Mesenchymal stem cell (in vitro differentiated cells and primary cell): ENCODE data around the gene PRRT1B.

Experiments used
- DNase-seq: peaks from one replicate; pipeline ENCODE4 v3.0.0-alpha.2; 2013
- H2AFZ ChIP-seq: one replicate; pipeline ENCODE4 v1.6.1; 2013; ENCODE audit warnings: low read depth, mild to moderate bottlenecking, control low read depth, inconsistent platforms, low read length, moderate library complexity
- H2AK5ac ChIP-seq: 2 replicates; pipeline ENCODE4 v1.6.1; 2013; ENCODE audit warnings: low read length, moderate library complexity, mild to moderate bottlenecking, inconsistent platforms; ENCODE audit not compliant: severe bottlenecking
- H2BK120ac ChIP-seq: one replicate; pipeline ENCODE4 v1.6.1; 2013; ENCODE audit warnings: low read depth, mild to moderate bottlenecking, inconsistent platforms, low read length, moderate library complexity
- H2BK12ac ChIP-seq, 2 experiments: one replicate each; pipeline ENCODE4 v1.6.1; 2013; ENCODE audit warnings: inconsistent platforms in 2 of 2, low read length in 2 of 2, mild to moderate bottlenecking in 2 of 2, moderate library complexity in 2 of 2, control low read depth in 1 of 2
- H2BK15ac ChIP-seq: one replicate; pipeline ENCODE4 v1.6.1; 2013; ENCODE audit warnings: mild to moderate bottlenecking, low read depth, inconsistent platforms; ENCODE audit not compliant: poor library complexity, severe bottlenecking
- H2BK5ac ChIP-seq: 2 replicates; pipeline ENCODE4 v1.6.1; 2013; ENCODE audit warnings: low read depth, mild to moderate bottlenecking, low read length, control low read depth, inconsistent platforms; ENCODE audit not compliant: poor library complexity, severe bottlenecking
- H3K14ac ChIP-seq, 2 experiments: one replicate each; pipeline ENCODE4 v1.6.1; 2013; ENCODE audit warnings: inconsistent platforms in 2 of 2, low read length in 2 of 2, control low read depth in 1 of 2, mild to moderate bottlenecking in 1 of 2, moderate library complexity in 1 of 2
- H3K18ac ChIP-seq, 2 experiments: one replicate each; pipeline ENCODE4 v1.6.1; 2013; ENCODE audit warnings: inconsistent platforms in 2 of 2, low read length in 2 of 2, control low read depth in 1 of 2, low read depth in 1 of 2, mild to moderate bottlenecking in 1 of 2
- H3K23ac ChIP-seq, 2 experiments: one replicate each; pipeline ENCODE4 v1.6.1; 2013; ENCODE audit warnings: inconsistent platforms in 2 of 2, low read length in 2 of 2, mild to moderate bottlenecking in 2 of 2, moderate library complexity in 2 of 2, control low read depth in 1 of 2
- H3K27ac ChIP-seq: 2 replicates; pipeline ENCODE4 v1.5.1; 2013; ENCODE audit warnings: mild to moderate bottlenecking, moderate library complexity, low read length, control low read depth, inconsistent platforms; ENCODE audit not compliant: poor library complexity, severe bottlenecking
- H3K27me3 ChIP-seq, 2 experiments: 2 replicates each; pipeline versions ENCODE4 v1.6.1 to v1.7.0; 2013; ENCODE audit warnings: low read length in 2 of 2, mild to moderate bottlenecking in 2 of 2, moderate library complexity in 2 of 2, control low read depth in 1 of 2, inconsistent platforms in 1 of 2; ENCODE audit not compliant: control insufficient read depth in 1 of 2, insufficient read depth in 1 of 2
- H3K36me3 ChIP-seq, 2 experiments: 2 replicates each; pipeline versions ENCODE4 v1.6.1 to v1.7.0; 2013; ENCODE audit warnings: low read length in 2 of 2, control low read depth in 1 of 2, inconsistent platforms in 1 of 2, low read depth in 1 of 2, mild to moderate bottlenecking in 1 of 2; ENCODE audit not compliant: insufficient read depth in 2 of 2, control insufficient read depth in 1 of 2
- H3K4ac ChIP-seq, 2 experiments: one replicate each; pipeline ENCODE4 v1.6.1; 2013; ENCODE audit warnings: inconsistent platforms in 2 of 2, low read length in 2 of 2, mild to moderate bottlenecking in 2 of 2, moderate library complexity in 2 of 2, control low read depth in 1 of 2, low read depth in 1 of 2
- H3K4me1 ChIP-seq: 2 replicates; pipeline ENCODE4 v1.6.1; 2013; ENCODE audit warnings: low read depth, low read length, control low read depth; ENCODE audit not compliant: control insufficient read depth, insufficient read depth
- H3K4me2 ChIP-seq: 2 replicates; pipeline ENCODE4 v1.6.1; 2013; ENCODE audit warnings: low read length, mild to moderate bottlenecking, inconsistent platforms; ENCODE audit not compliant: poor library complexity, severe bottlenecking
- H3K4me3 ChIP-seq, 2 experiments: 2 replicates each; pipeline versions ENCODE4 v1.5.1 to v1.7.0; 2013; ENCODE audit warnings: low read length in 2 of 2, mild to moderate bottlenecking in 2 of 2, control low read depth in 1 of 2, low read depth in 1 of 2; ENCODE audit not compliant: insufficient read depth in 1 of 2
- H3K79me1 ChIP-seq: replicated peaks from 2 replicates; pipeline ENCODE4 v1.6.1; 2013; ENCODE audit warnings: mild to moderate bottlenecking, control low read depth, low read length, inconsistent platforms; ENCODE audit not compliant: poor library complexity, severe bottlenecking
- H3K9ac ChIP-seq: 2 replicates; pipeline ENCODE4 v1.7.0; 2013; ENCODE audit warnings: mild to moderate bottlenecking, low read length, moderate library complexity
- H3K9me3 ChIP-seq: 2 replicates; pipeline ENCODE4 v1.7.0; 2013; ENCODE audit warnings: mild to moderate bottlenecking, low read length; ENCODE audit not compliant: control insufficient read depth
- H4K8ac ChIP-seq: one replicate; pipeline ENCODE4 v1.6.1; 2013; ENCODE audit warnings: inconsistent platforms, mild to moderate bottlenecking, low read length, moderate library complexity
- H4K91ac ChIP-seq: one replicate; pipeline ENCODE4 v1.6.1; 2013; ENCODE audit warnings: mild to moderate bottlenecking, low read length, inconsistent platforms
- WGBS: methylation state at CpG from one replicate; pipeline ENCODE4 v1.1.7; 2013; ENCODE audit warnings: mixed read lengths; 5-methylcytosine and 5-hydroxymethylcytosine counted together

PRRT1B gene

GRCh38 chr9:131580358-131580757 lies 35.0 kb downstream of the PRRT1B start:
- Histone ChIP-seq H3K14ac (no peak overlapping the region), H3K27ac (no peak overlapping the region), H4K8ac (no peak overlapping the region), H2AK5ac (no peak overlapping the region), H3K18ac (no peak overlapping the region), H3K23ac (no peak overlapping the region), H3K4me2 (no peak overlapping the region), H3K79me1 (no peaks in the 10 kb centered on the region), H3K4ac (no peak overlapping the region), H3K9ac (no peak overlapping the region), H3K9me3 (no peaks in the 10 kb centered on the region), H4K91ac (no peak overlapping the region), H2BK15ac (no peak overlapping the region), H2BK5ac (no peak overlapping the region), H3K27me3 (no peaks in the 10 kb centered on the region), H2BK12ac (no peak overlapping the region), H2AFZ (no peak overlapping the region), H3K4me1 (peaks cover 1% of the 10 kb centered on the region), H3K4me3 (no peak overlapping the region), H3K36me3 (peaks cover 91 to 93% of the 10 kb centered on the region in 2 experiments), H2BK120ac (no peak overlapping the region)
- no peak for DNase-seq
- 97% methylated on average over 7 of the region's 9 CpGs for WGBS

DNA sequence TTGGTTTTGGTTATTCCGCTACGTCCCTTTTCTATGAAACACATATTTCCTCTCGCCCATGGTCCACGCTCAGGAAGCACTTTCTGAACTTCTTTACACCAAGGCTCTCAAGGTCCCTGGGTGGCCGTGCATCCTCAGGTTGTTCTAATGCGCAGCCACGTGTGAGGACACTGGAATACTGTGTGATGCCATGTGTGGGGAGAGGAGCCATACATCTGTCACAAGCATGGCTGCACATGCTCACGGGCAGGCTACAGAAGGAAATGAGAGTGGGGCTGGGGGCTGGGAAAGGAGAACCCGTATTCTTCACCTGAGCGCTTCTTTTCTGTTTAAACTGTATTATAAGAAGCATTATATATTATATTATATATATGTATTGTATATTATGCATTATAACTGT lies 36.7 kb downstream of the PRRT1B start:
- no peak overlapping the region for H2BK12ac ChIP-seq
- no peak overlapping the region for H2BK15ac ChIP-seq
- H3K4ac ChIP-seq = no peak overlapping the region
- no peak overlapping the region for H2BK5ac ChIP-seq
- H3K23ac ChIP-seq = no peak overlapping the region
- no peak overlapping the region for H4K8ac ChIP-seq
- no peak overlapping the region for H3K18ac ChIP-seq
- no peak overlapping the region for H4K91ac ChIP-seq
- H2AFZ ChIP-seq = no peak overlapping the region
- no peaks in the 10 kb centered on the region for H3K27me3 ChIP-seq
- no peak overlapping the region for H2AK5ac ChIP-seq
- no peak overlapping the region for H3K9ac ChIP-seq
- peaks cover 79 to 84% of the 10 kb centered on the region in 2 experiments for H3K36me3 ChIP-seq
- no peaks in the 10 kb centered on the region for H3K79me1 ChIP-seq
- no peak overlapping the region for H3K14ac ChIP-seq
- H3K4me2 ChIP-seq = no peak overlapping the region
- no peak overlapping the region for H2BK120ac ChIP-seq
- H3K27ac ChIP-seq = no peak overlapping the region
- WGBS = 95% methylated on average over 8 of the region's 10 CpGs
- H3K4me3 ChIP-seq = no peak overlapping the region
- no peaks in the 10 kb centered on the region for H3K9me3 ChIP-seq
- DNase-seq = no peak
- peaks cover 4% of the 10 kb centered on the region for H3K4me1 ChIP-seq

DNA sequence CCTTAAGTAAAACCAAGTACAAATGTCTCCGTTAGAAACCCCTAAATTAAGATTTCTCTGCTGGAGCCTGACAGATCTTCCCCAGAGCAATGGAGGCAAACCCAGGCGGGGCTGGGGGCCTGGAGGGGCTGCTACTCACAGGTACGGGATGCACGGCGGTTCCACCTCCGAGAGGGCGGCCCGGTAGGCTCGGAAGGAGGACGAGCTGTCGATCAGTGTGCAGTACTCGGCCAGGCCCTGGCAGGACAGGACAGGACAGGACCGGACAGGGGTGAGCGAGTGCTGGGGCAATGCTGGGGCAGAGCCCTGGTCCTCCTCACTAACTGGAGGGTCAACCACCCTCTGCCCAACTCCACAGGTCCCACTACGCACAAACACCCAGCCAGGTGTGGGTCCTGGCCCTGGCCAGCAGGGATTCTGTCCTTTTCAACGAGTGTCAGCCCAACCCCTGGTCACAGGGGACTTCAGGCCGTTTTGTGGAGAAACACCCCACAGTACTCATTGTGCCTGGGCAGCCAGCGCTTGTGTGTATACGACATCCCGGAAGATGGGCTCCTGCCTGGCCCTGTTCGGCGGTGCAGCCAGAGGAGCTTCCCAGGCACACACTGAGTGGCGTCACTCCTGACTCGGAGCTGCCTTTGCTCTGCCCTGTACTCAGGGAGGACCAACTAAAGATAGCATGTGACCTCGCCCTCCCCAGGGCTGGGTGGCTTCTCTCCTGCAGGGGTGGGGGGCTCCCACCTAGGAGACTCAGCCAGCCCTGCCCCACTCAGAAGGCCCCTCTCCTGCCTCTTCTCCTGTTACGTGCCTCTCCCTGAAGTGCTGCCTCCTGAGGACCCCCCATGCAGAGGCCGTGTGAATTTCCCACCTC lies 37.4 kb downstream of the PRRT1B start:
- Histone ChIP-seq H4K8ac (no peak overlapping the region), H3K27ac (no peak overlapping the region), H3K4me1 (peaks cover 4% of the 10 kb centered on the region), H3K4ac (no peak overlapping the region), H2BK12ac (no peak overlapping the region), H3K18ac (no peak overlapping the region), H3K14ac (no peak overlapping the region), H3K9me3 (no peaks in the 10 kb centered on the region), H2BK15ac (no peak overlapping the region), H2BK5ac (no peak overlapping the region), H4K91ac (no peak overlapping the region), H3K27me3 (no peaks in the 10 kb centered on the region), H3K4me3 (no peak overlapping the region), H3K79me1 (no peaks in the 10 kb centered on the region), H3K23ac (no peak overlapping the region), H3K36me3 (peaks cover 80 to 84% of the 10 kb centered on the region in 2 experiments), H2AK5ac (no peak overlapping the region), H3K9ac (no peak overlapping the region), H2BK120ac (no peak overlapping the region), H2AFZ (no peak overlapping the region), H3K4me2 (no peak overlapping the region)
- WGBS = 96% methylated on average over 27 of the region's 27 CpGs
- DNase-seq = no peak

GRCh38 chr9:131583337-131583645 lies 38.0 kb downstream of the PRRT1B start:
- Histone ChIP-seq H2BK15ac (no peak overlapping the region), H2BK5ac (no peak overlapping the region), H4K8ac (no peak overlapping the region), H3K79me1 (no peaks in the 10 kb centered on the region), H3K27ac (no peak overlapping the region), H2BK12ac (no peak overlapping the region), H3K36me3 (peaks cover 81 to 84% of the 10 kb centered on the region in 2 experiments), H3K9ac (no peak overlapping the region), H2AFZ (no peak overlapping the region), H3K14ac (no peak overlapping the region), H3K27me3 (no peaks in the 10 kb centered on the region), H3K4me3 (no peak overlapping the region), H3K18ac (no peak overlapping the region), H3K4ac (no peak overlapping the region), H4K91ac (no peak overlapping the region), H3K23ac (no peak overlapping the region), H2BK120ac (no peak overlapping the region), H3K4me2 (no peak overlapping the region), H2AK5ac (no peak overlapping the region), H3K4me1 (peaks cover 4% of the 10 kb centered on the region), H3K9me3 (no peaks in the 10 kb centered on the region)
- no peak for DNase-seq
- 84% methylated on average over 5 of the region's 5 CpGs for WGBS
